ENCODE measurements around the gene PRELID3B. TPM values are rescaled to one million over a fixed set of nuclear protein-coding genes. Genes with fewer than 3 reads are reported as not detected.
A peak's percentile ranks its signal among the peaks of the same experiment; 100 is the strongest.

The PRELID3B gene
- total RNA-seq, 1 donor from 2014 or later = 123 TPM

- no peak overlapping the region for H3K27ac Mint-ChIP-seq
- H3K4me1 Mint-ChIP-seq (ENCODE audit: low read depth) = peaks cover 24% of the 10 kb centered on the region
- H3K9me3 Mint-ChIP-seq = no peaks in the 10 kb centered on the region
- no peak overlapping the region for H3K4me3 Mint-ChIP-seq
- H3K36me3 Mint-ChIP-seq (ENCODE audit: low read depth) = no peaks in the 10 kb centered on the region
- no peak for DNase-seq (ENCODE audit: low spot score)
- intact Hi-C loops (cut with micrococcal nuclease) = no loop called here
- peaks cover 32% of the 10 kb centered on the region for H3K27me3 Mint-ChIP-seq (ENCODE audit: insufficient read depth)
Measured at GRCh38 chr20:59071216-59071615, 28.6 kb upstream of the PRELID3B start.

DNA sequence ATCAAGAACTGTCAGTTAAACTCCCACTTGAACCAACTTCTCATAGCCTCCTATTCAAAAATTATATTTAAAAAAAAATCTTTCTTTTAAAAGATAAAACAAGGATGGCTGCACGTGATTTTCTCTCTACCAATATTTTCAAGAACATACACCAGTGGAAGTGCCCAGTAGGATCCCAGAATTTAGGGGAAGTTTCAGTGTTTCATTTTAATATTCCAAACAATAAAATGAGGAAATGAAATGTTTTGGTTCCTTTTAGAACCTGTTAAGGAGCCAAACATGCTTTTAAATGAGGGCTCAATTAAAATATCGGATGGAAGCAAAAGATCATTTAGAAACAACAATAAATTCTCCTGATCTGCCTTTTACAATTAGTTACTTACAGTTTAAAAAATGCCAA is 26.4 kb upstream of the PRELID3B start:
- Mint-ChIP-seq H3K4me3 (no peak overlapping the region), H3K27ac (no peak overlapping the region)

DNA sequence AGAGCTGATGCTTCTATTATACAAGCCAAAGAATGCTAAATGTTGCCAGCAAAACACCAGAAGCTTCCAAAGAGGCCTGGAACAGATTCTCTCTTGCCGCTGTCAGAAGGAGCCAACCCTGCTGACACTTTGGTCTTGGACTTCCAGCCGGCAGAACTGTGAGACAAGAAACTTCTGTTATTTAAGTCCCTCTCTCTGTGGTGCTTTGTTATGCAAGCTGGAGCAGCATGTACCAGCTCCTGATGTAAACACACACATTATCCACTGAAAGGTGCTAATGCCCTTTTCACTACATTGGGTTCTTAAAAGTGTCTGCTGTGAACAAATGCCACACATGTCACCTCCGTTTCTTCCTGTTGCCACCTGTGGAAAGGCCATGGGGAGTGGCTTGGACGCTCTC is 25.9 kb upstream of the PRELID3B start:
- no peaks in the 10 kb centered on the region for H3K9me3 Mint-ChIP-seq
- no peak overlapping the region for H3K27ac Mint-ChIP-seq
- intact Hi-C loops (cut with micrococcal nuclease) = no loop called here
- no peaks in the 10 kb centered on the region for H3K4me1 Mint-ChIP-seq (ENCODE audit: low read depth)
- no peak for DNase-seq (ENCODE audit: low spot score)
- H3K36me3 Mint-ChIP-seq (ENCODE audit: low read depth) = no peaks in the 10 kb centered on the region
- peaks cover 33% of the 10 kb centered on the region for H3K27me3 Mint-ChIP-seq (ENCODE audit: insufficient read depth)
- no peak overlapping the region for H3K4me3 Mint-ChIP-seq

More for the DNA sequence above, 26.4 kb upstream of the PRELID3B start:
- no peaks in the 10 kb centered on the region for H3K36me3 Mint-ChIP-seq (ENCODE audit: low read depth)
- peaks cover 28% of the 10 kb centered on the region for H3K27me3 Mint-ChIP-seq (ENCODE audit: insufficient read depth)
- intact Hi-C loops (cut with micrococcal nuclease) = no loop called here
- H3K4me1 Mint-ChIP-seq (ENCODE audit: low read depth) = peaks cover 3% of the 10 kb centered on the region
- no peak for DNase-seq (ENCODE audit: low spot score)
- no peaks in the 10 kb centered on the region for H3K9me3 Mint-ChIP-seq

GRCh38 chr20:59064214-59064722 is 21.7 kb upstream of the PRELID3B start:
- Mint-ChIP-seq H3K4me1 (ENCODE audit: low read depth) (no peaks in the 10 kb centered on the region), H3K27me3 (ENCODE audit: insufficient read depth) (peaks cover 32% of the 10 kb centered on the region), H3K4me3 (no peak overlapping the region), H3K36me3 (ENCODE audit: low read depth) (no peaks in the 10 kb centered on the region), H3K9me3 (no peaks in the 10 kb centered on the region), H3K27ac (no peak overlapping the region)
- intact Hi-C loops (cut with micrococcal nuclease) = no loop called here
- DNase-seq (ENCODE audit: low spot score) = no peak

- H3K4me3 Mint-ChIP-seq = no peak overlapping the region
- DNase-seq (ENCODE audit: low spot score) = no peak
- no peaks in the 10 kb centered on the region for H3K9me3 Mint-ChIP-seq
- intact Hi-C loops (cut with micrococcal nuclease) = no loop called here
- H3K4me1 Mint-ChIP-seq (ENCODE audit: low read depth) = no peaks in the 10 kb centered on the region
- H3K27ac Mint-ChIP-seq = no peak overlapping the region
- H3K27me3 Mint-ChIP-seq (ENCODE audit: insufficient read depth) = peaks cover 32% of the 10 kb centered on the region
- H3K36me3 Mint-ChIP-seq (ENCODE audit: low read depth) = no peaks in the 10 kb centered on the region
Measured at GRCh38 chr20:59063358-59064213, 21.0 kb upstream of the PRELID3B start.

DNA sequence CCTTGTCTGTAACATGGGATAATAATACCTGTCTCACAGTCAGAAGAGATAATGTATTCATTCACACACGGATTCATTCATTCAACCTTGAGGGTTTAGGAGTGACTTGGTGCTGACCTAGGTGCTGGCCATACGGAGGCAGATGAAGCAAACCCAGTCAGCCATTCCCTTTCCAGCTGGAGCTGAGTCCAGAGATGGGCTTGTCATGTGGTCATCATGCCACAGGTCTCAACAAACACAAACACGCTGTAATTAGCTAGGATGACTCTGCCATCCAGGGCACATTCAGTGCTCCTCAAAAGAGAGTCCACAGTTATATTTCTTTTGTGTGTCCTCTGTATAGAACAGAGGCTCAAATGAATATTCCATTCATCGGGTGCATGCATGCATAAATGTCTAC is 19.5 kb upstream of the PRELID3B start:
- H3K27me3 Mint-ChIP-seq (ENCODE audit: insufficient read depth) = peaks cover 27% of the 10 kb centered on the region
- no peaks in the 10 kb centered on the region for H3K9me3 Mint-ChIP-seq
- H3K4me1 Mint-ChIP-seq (ENCODE audit: low read depth) = no peaks in the 10 kb centered on the region
- H3K36me3 Mint-ChIP-seq (ENCODE audit: low read depth) = no peaks in the 10 kb centered on the region
- H3K4me3 Mint-ChIP-seq = no peak overlapping the region
- intact Hi-C loops (cut with micrococcal nuclease) = no loop called here
- no peak for DNase-seq (ENCODE audit: low spot score)
- H3K27ac Mint-ChIP-seq = no peak overlapping the region

- no peaks in the 10 kb centered on the region for H3K4me1 Mint-ChIP-seq (ENCODE audit: low read depth)
- peaks cover 39% of the 10 kb centered on the region for H3K27me3 Mint-ChIP-seq (ENCODE audit: insufficient read depth)
- intact Hi-C loops (cut with micrococcal nuclease) = loop anchor here (1.0 kb wide), 1 partner anchor 152 kb away; no protein-coding TSS in a partner anchor
- H3K4me3 Mint-ChIP-seq = no peak overlapping the region
- DNase-seq (ENCODE audit: low spot score) = no peak
- H3K36me3 Mint-ChIP-seq (ENCODE audit: low read depth) = no peaks in the 10 kb centered on the region
- H3K9me3 Mint-ChIP-seq = no peaks in the 10 kb centered on the region
- no peak overlapping the region for H3K27ac Mint-ChIP-seq
Measured at GRCh38 chr20:59055302-59055701, 12.7 kb upstream of the PRELID3B start.

GRCh38 chr20:59051666-59052185 is 9.1 kb upstream of the PRELID3B start:
- Mint-ChIP-seq H3K27me3 (ENCODE audit: insufficient read depth) (peaks cover 38% of the 10 kb centered on the region), H3K27ac (no peak overlapping the region), H3K9me3 (no peaks in the 10 kb centered on the region), H3K4me1 (ENCODE audit: low read depth) (peaks cover 11% of the 10 kb centered on the region), H3K36me3 (ENCODE audit: low read depth) (no peaks in the 10 kb centered on the region), H3K4me3 (no peak overlapping the region)
- intact Hi-C loops (cut with micrococcal nuclease) = no loop called here
- DNase-seq (ENCODE audit: low spot score) = no peak

DNA sequence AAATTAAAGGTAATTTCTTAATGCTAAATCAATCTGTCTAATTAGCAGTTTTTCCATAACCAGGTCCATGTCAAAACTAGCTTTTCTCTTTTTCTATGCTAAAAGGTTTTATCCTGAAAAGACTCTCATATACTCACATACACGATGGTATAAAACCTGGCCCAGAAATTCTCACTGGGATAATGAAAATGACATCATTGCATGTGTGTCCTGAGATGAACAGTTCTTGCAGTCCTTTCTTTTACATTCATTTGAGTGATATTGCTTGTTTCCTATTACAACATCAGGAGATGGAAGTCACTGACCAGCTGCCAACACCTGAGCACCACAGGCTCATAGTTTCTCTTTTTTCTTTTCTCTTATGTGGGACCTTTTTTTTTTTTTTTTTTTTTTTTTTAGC is 7.9 kb upstream of the PRELID3B start:
- H3K36me3 Mint-ChIP-seq (ENCODE audit: low read depth) = no peaks in the 10 kb centered on the region
- intact Hi-C loops (cut with micrococcal nuclease) = no loop called here
- peaks cover 11% of the 10 kb centered on the region for H3K4me1 Mint-ChIP-seq (ENCODE audit: low read depth)
- no peak for DNase-seq (ENCODE audit: low spot score)
- no peak overlapping the region for H3K27ac Mint-ChIP-seq
- H3K27me3 Mint-ChIP-seq (ENCODE audit: insufficient read depth) = peaks cover 33% of the 10 kb centered on the region
- no peaks in the 10 kb centered on the region for H3K9me3 Mint-ChIP-seq
- H3K4me3 Mint-ChIP-seq = no peak overlapping the region

GRCh38 chr20:59048681-59049030 is 6.1 kb upstream of the PRELID3B start:
- peaks cover 17% of the 10 kb centered on the region for H3K27me3 Mint-ChIP-seq (ENCODE audit: insufficient read depth)
- intact Hi-C loops (cut with micrococcal nuclease) = no loop called here
- no peak for DNase-seq (ENCODE audit: low spot score)
- H3K4me1 Mint-ChIP-seq (ENCODE audit: low read depth) = peaks cover 14% of the 10 kb centered on the region
- no peak overlapping the region for H3K27ac Mint-ChIP-seq
- H3K4me3 Mint-ChIP-seq = no peak overlapping the region
- H3K9me3 Mint-ChIP-seq = no peaks in the 10 kb centered on the region
- H3K36me3 Mint-ChIP-seq (ENCODE audit: low read depth) = no peaks in the 10 kb centered on the region

- H3K4me3 Mint-ChIP-seq = no peak overlapping the region
- H3K9me3 Mint-ChIP-seq = no peaks in the 10 kb centered on the region
- no peak for DNase-seq (ENCODE audit: low spot score)
- peaks cover 16% of the 10 kb centered on the region for H3K27me3 Mint-ChIP-seq (ENCODE audit: insufficient read depth)
- H3K36me3 Mint-ChIP-seq (ENCODE audit: low read depth) = no peaks in the 10 kb centered on the region
- H3K27ac Mint-ChIP-seq = peak overlapping the region; percentile 49
- intact Hi-C loops (cut with micrococcal nuclease) = no loop called here
- peaks cover 20% of the 10 kb centered on the region for H3K4me1 Mint-ChIP-seq (ENCODE audit: low read depth)
Measured at GRCh38 chr20:59047938-59048680, 5.5 kb upstream of the PRELID3B start.

GRCh38 chr20:59046862-59047261 is 4.3 kb upstream of the PRELID3B start:
- peaks cover 13% of the 10 kb centered on the region for H3K27me3 Mint-ChIP-seq (ENCODE audit: insufficient read depth)
- no peak for DNase-seq (ENCODE audit: low spot score)
- no peaks in the 10 kb centered on the region for H3K36me3 Mint-ChIP-seq (ENCODE audit: low read depth)
- peak overlapping the region; percentile 72 for H3K27ac Mint-ChIP-seq
- no peaks in the 10 kb centered on the region for H3K9me3 Mint-ChIP-seq
- H3K4me1 Mint-ChIP-seq (ENCODE audit: low read depth) = peaks cover 21% of the 10 kb centered on the region
- no peak overlapping the region for H3K4me3 Mint-ChIP-seq
- intact Hi-C loops (cut with micrococcal nuclease) = no loop called here

DNA sequence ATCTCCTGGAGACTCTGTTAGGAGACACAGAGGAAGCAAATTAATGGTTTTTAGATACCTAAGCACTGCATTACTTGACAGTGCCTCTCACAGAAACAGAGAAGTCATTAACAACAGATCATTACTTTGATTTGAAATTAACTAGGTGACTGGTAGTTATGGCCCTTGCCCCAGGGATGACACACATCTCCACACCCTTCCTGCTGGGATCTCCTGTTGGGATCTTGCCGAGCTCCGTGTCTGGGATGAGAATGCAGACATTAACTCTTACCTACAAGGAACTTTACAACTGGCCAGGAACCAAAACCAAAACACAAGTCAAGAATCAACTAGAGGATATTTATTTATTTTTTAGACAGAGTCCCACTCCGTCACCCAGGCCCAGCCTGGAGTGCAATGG is 2.2 kb upstream of the PRELID3B start:
- Mint-ChIP-seq H3K36me3 (ENCODE audit: low read depth) (peaks cover 12% of the 10 kb centered on the region), H3K27me3 (ENCODE audit: insufficient read depth) (no peaks in the 10 kb centered on the region), H3K27ac (no peak overlapping the region), H3K9me3 (no peaks in the 10 kb centered on the region), H3K4me1 (ENCODE audit: low read depth) (peaks cover 35% of the 10 kb centered on the region), H3K4me3 (no peak overlapping the region)
- intact Hi-C loops (cut with micrococcal nuclease) = no loop called here
- no peak for DNase-seq (ENCODE audit: low spot score)
